HCT116 (cell line): ENCODE data around the gene RNF220. TPM values are rescaled to one million over a fixed set of nuclear protein-coding genes. Genes with fewer than 3 reads are reported as not detected.

Experiments used
- ATAC-seq: fragments of 200-7000 bp; cut with Tn5 transposase; 2 replicates; pipeline ENCODE4 v1.9.1; 2020; ENCODE audit warnings: mild to moderate bottlenecking, moderate library complexity
- BruUV-seq: library from RNA; stranded (reverse); fragments of 400-500 nt; replicated peaks from 2 replicates; lab custom pipeline; 2021; lab: Mats Ljungman, UMichigan
- CTCF ChIA-PET: fragments of 300-600 bp; sonication (Branson Sonifier 250); formaldehyde crosslinking; loops from one replicate; lab custom pipeline; 2021; ENCODE audit warnings: antibody characterized with exemption; lab: Charles Lee
- POLR2A ChIA-PET: fragments of 300-600, 350-600 bp; sonication (Branson Sonifier 250); formaldehyde crosslinking; loops from one replicate; lab custom pipeline; 2021; ENCODE audit warnings: antibody characterized with exemption; lab: Charles Lee
- RAD21 ChIA-PET, 2 experiments: fragments of 300-600 bp; sonication (Branson Sonifier 250); formaldehyde crosslinking; loops; one replicate each; lab custom pipeline; 2023; ENCODE audit warnings: low total read pairs in 2 of 2; ENCODE audit not compliant: uncharacterized antibody in 2 of 2, unreplicated experiment in 2 of 2, low non-redundant PET in 1 of 2; lab: Charles Lee
- DNase-seq: peaks from one replicate; pipeline ENCODE4 v3.0.0-alpha.2; 2010; ENCODE audit warnings: low read depth, low spot score
- H2AFZ ChIP-seq: fragments of 200-600 bp; shearing (Covaris generic), sonication (generic); 2 replicates; pipeline ENCODE4 v1.6.1; 2017; ENCODE audit warnings: low read depth, mixed run types, mixed read lengths, antibody characterized with exemption, low read length; ENCODE audit not compliant: poor library complexity, severe bottlenecking
- H3K27ac ChIP-seq: 2 replicates; pipeline ENCODE4 v1.5.1; 2012; ENCODE audit warnings: low read depth, low read length
- H3K27me3 ChIP-seq: fragments of 200-600 bp; sonication (generic); 2 replicates; pipeline ENCODE4 v1.6.1; 2016; ENCODE audit warnings: mixed run types, low read length, mixed read lengths; ENCODE audit not compliant: insufficient read depth
- H3K36me3 ChIP-seq, 2 experiments: fragments of 200-500 bp in 1 of 2; fragments of 200-600 bp in 1 of 2; sonication (Bioruptor generic) in 1 of 2; sonication (generic) in 1 of 2; 2 replicates each; pipeline versions ENCODE4 v1.5.1 to v1.6.1; 2014 to 2016; ENCODE audit warnings: low read length in 2 of 2, inconsistent platforms in 1 of 2, mixed read lengths in 1 of 2, mixed run types in 1 of 2; ENCODE audit not compliant: insufficient read depth in 2 of 2, control insufficient read depth in 1 of 2
- H3K4me1 ChIP-seq, 2 experiments: fragments of 200-600 bp in 1 of 2; sonication (generic) in 1 of 2; 2 replicates each; pipeline versions ENCODE4 v1.5.1 to v1.6.1; 2012 to 2017; ENCODE audit warnings: low read length in 2 of 2, inconsistent platforms in 1 of 2, mild to moderate bottlenecking in 1 of 2, mixed read lengths in 1 of 2, mixed run types in 1 of 2, moderate library complexity in 1 of 2; ENCODE audit not compliant: insufficient read depth in 2 of 2, control insufficient read depth in 1 of 2
- H3K4me2 ChIP-seq: fragments of 200-600 bp; sonication (generic); 2 replicates; pipeline ENCODE4 v1.6.1; 2017; ENCODE audit warnings: mixed run types, low read length, mixed read lengths
- H3K4me3 ChIP-seq, 2 experiments: fragments of 200-600 bp in 1 of 2; sonication (generic) in 1 of 2; replicated peaks in 1 of 2; 2 replicates each; pipeline ENCODE4 v1.5.1; 2011 to 2016; ENCODE audit warnings: low read length in 2 of 2, control low read depth in 1 of 2, low read depth in 1 of 2, mild to moderate bottlenecking in 1 of 2, mixed read lengths in 1 of 2, mixed run types in 1 of 2
- H3K79me2 ChIP-seq: fragments of 200-600 bp; sonication (generic); 2 replicates; pipeline ENCODE4 v1.6.1; 2017; ENCODE audit warnings: mild to moderate bottlenecking, mixed run types, low read length, moderate library complexity, mixed read lengths; ENCODE audit not compliant: insufficient read depth
- H3K9ac ChIP-seq: fragments of 200-600 bp; sonication (generic); 2 replicates; pipeline ENCODE4 v1.6.1; 2016; ENCODE audit warnings: low read length, mixed read lengths
- H3K9me2 ChIP-seq: fragments of 200-600 bp; sonication (generic), shearing (Covaris generic); 2 replicates; pipeline ENCODE4 v1.6.1; 2017; ENCODE audit warnings: mixed run types, mild to moderate bottlenecking, moderate library complexity; ENCODE audit not compliant: insufficient read depth
- H3K9me3 ChIP-seq, 2 experiments: fragments of 200-500 bp in 1 of 2; fragments of 200-600 bp in 1 of 2; sonication (Bioruptor generic) in 1 of 2; sonication (generic) in 1 of 2; 2 replicates each; pipeline ENCODE4 v1.6.1; 2014 to 2017; ENCODE audit warnings: low read length in 2 of 2, mixed read lengths in 2 of 2, inconsistent platforms in 1 of 2, low read depth in 1 of 2, mild to moderate bottlenecking in 1 of 2, mixed run types in 1 of 2, moderate library complexity in 1 of 2; ENCODE audit not compliant: control insufficient read depth in 1 of 2, insufficient read depth in 1 of 2
- H4K20me1 ChIP-seq: fragments of 200-600 bp; sonication (generic), shearing (Covaris generic); 2 replicates; pipeline ENCODE4 v1.6.1; 2017; ENCODE audit warnings: mixed run types, mild to moderate bottlenecking, moderate library complexity; ENCODE audit not compliant: insufficient read depth
- ATF3 ChIP-seq: IDR thresholded peaks from 2 replicates; pipeline ENCODE4 v1.6.1; 2012
- CBX3 ChIP-seq: IDR thresholded peaks from 2 replicates; pipeline ENCODE4 v1.6.1; 2012; ENCODE audit warnings: low read depth
- CTCF ChIP-seq, 3 experiments: fragments of 200-600 bp in 1 of 3; sonication (generic) in 1 of 3; IDR thresholded peaks in 2 of 3; conservative IDR thresholded peaks in 1 of 3; 2 replicates each; pipeline ENCODE4 v1.5.1; 2012 to 2017; ENCODE audit warnings: low read depth in 2 of 3, low read length in 2 of 3, antibody characterized with exemption in 1 of 3, borderline replicate concordance in 1 of 3, control low read depth in 1 of 3, mild to moderate bottlenecking in 1 of 3, mixed read lengths in 1 of 3, mixed run types in 1 of 3, moderate library complexity in 1 of 3; ENCODE audit not compliant: insufficient read depth in 1 of 3
- ELF1 ChIP-seq: IDR thresholded peaks from 2 replicates; pipeline ENCODE4 v1.6.1; 2012; ENCODE audit warnings: low read depth, borderline replicate concordance
- EZH2 ChIP-seq: fragments of 200-600 bp; sonication (generic); IDR thresholded peaks from 2 replicates; pipeline ENCODE4 v1.6.1; 2017; ENCODE audit warnings: antibody characterized with exemption, mixed run types
- FOSL1 ChIP-seq: IDR thresholded peaks from 2 replicates; pipeline ENCODE4 v1.6.1; 2012; ENCODE audit warnings: low read depth
- JUND ChIP-seq: IDR thresholded peaks from 2 replicates; pipeline ENCODE4 v1.6.1; 2012
- POLR2A ChIP-seq: IDR thresholded peaks from 2 replicates; pipeline ENCODE4 v1.7.0; 2011; ENCODE audit warnings: borderline replicate concordance; ENCODE audit not compliant: insufficient read depth, insufficient read length; ENCODE audit errors: extremely low read depth
- POLR2AphosphoS5 ChIP-seq: IDR thresholded peaks from 2 replicates; pipeline ENCODE4 v1.6.1; 2011; ENCODE audit warnings: mild to moderate bottlenecking, low read depth, low read length, moderate library complexity
- RAD21 ChIP-seq: IDR thresholded peaks from 2 replicates; pipeline ENCODE4 v1.6.1; 2012; ENCODE audit warnings: low read depth, mild to moderate bottlenecking
- REST ChIP-seq: IDR thresholded peaks from 2 replicates; pipeline ENCODE4 v1.6.1; 2012; ENCODE audit warnings: low read depth
- SIN3A ChIP-seq: IDR thresholded peaks from 2 replicates; pipeline ENCODE4 v1.6.1; 2012; ENCODE audit warnings: low read depth
- SP1 ChIP-seq: IDR thresholded peaks from 2 replicates; pipeline ENCODE4 v1.6.1; 2012; ENCODE audit warnings: low read depth
- SRF ChIP-seq: IDR thresholded peaks from 2 replicates; pipeline ENCODE4 v1.6.1; 2012; ENCODE audit warnings: low read depth
- TCF7L2 ChIP-seq: IDR thresholded peaks from 2 replicates; pipeline ENCODE4 v1.7.0; 2011; ENCODE audit warnings: borderline replicate concordance, inconsistent platforms; ENCODE audit not compliant: insufficient read depth, insufficient read length; ENCODE audit errors: extremely low read depth
- ZFX ChIP-seq: fragments of 450-650 bp; IDR thresholded peaks from 2 replicates; pipeline ENCODE4 v1.6.1; 2017
- ZNF274 ChIP-seq: fragments of 200-500 bp; sonication (Bioruptor generic); IDR thresholded peaks from 2 replicates; pipeline ENCODE4 v1.6.1; 2014; ENCODE audit warnings: mild to moderate bottlenecking, low read depth, low read length, inconsistent platforms
- intact Hi-C: fragments of 100-400 bp; cut with micrococcal nuclease; formaldehyde crosslinking; loops from 2 replicates; pipeline ENCODE4 v1.10.0; 2022
- total RNA-seq: library from RNA; stranded (reverse); gene quantifications from one replicate; pipeline ENCODE4 v1.2.1, GENCODE V29; 2021; ENCODE audit not compliant: unreplicated experiment
- TF ChIP-seq, protein P1 (sequence below): IDR thresholded peaks from 2 replicates; pipeline ENCODE4 v1.6.1; 2011; ENCODE audit warnings: mild to moderate bottlenecking, low read length, moderate library complexity; ENCODE audit not compliant: insufficient replicate concordance; ENCODE audit errors: extremely low read depth
- TF ChIP-seq, protein P2 (sequence below): IDR thresholded peaks from 2 replicates; pipeline ENCODE4 v1.6.1; 2012

Gene RNF220
- total RNA-seq, 1 experiment from 2014 or later: 84.5 TPM

DNA sequence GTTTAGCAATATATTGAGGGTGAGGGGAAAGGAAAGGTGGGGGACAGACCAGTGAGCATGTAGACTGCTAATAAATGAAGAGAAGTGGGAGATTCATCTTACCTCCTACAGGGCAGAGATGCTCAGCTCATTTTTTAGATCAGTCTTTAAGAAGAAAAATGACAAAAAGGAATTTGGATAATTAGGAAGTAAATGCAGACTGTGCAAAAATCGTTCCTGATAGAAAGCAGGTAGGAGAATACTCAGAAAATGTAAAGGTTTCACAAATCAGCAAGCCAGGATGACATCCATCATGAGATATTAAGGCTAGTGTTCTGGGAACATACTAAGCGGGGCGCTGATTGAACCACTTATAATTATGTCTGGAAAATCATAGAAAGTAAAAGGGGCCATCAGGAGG, 106.3 kb downstream of the RNF220 start:
- DNase-seq (no peak), ATAC-seq (no peak)
- Histone ChIP-seq H3K9me3 (no peaks in the 10 kb centered on the region), H3K36me3 (no peaks in the 10 kb centered on the region), H3K4me2 (no peak overlapping the region), H2AFZ (no peak overlapping the region), H3K4me3 (no peak overlapping the region), H3K79me2 (no peaks in the 10 kb centered on the region), H3K27me3 (peaks cover 8% of the 10 kb centered on the region; the same call in 1 of the 2 replicates), H3K4me1 (no peaks in the 10 kb centered on the region), H3K27ac (no peak overlapping the region), H3K9me2 (no peaks in the 10 kb centered on the region), H3K9ac (no peak overlapping the region), H4K20me1 (no peaks in the 10 kb centered on the region)
- ChIA-PET RAD21 (no interaction called here), CTCF (no interaction called here), POLR2A (no interaction called here)
- intact Hi-C loops: no loop called here
- no TSS peak for BruUV-seq
- no peak for TF ChIP-seq ZNF274
- no peak for TF ChIP-seq ELF1
- no peak for TF ChIP-seq CBX3
- TF ChIP-seq, protein P1, sequence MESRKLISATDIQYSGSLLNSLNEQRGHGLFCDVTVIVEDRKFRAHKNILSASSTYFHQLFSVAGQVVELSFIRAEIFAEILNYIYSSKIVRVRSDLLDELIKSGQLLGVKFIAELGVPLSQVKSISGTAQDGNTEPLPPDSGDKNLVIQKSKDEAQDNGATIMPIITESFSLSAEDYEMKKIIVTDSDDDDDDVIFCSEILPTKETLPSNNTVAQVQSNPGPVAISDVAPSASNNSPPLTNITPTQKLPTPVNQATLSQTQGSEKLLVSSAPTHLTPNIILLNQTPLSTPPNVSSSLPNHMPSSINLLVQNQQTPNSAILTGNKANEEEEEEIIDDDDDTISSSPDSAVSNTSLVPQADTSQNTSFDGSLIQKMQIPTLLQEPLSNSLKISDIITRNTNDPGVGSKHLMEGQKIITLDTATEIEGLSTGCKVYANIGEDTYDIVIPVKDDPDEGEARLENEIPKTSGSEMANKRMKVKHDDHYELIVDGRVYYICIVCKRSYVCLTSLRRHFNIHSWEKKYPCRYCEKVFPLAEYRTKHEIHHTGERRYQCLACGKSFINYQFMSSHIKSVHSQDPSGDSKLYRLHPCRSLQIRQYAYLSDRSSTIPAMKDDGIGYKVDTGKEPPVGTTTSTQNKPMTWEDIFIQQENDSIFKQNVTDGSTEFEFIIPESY: no peak
- no peak for TF ChIP-seq ATF3
- TF ChIP-seq, protein P2, sequence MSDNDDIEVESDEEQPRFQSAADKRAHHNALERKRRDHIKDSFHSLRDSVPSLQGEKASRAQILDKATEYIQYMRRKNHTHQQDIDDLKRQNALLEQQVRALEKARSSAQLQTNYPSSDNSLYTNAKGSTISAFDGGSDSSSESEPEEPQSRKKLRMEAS: no peak
- TF ChIP-seq POLR2AphosphoS5: no peak
- no peak for TF ChIP-seq TCF7L2
- TF ChIP-seq CTCF (IDR thresholded peaks at IDR 0.05 in 2 of 3, conservative IDR thresholded peaks at IDR 0.05 in 1 of 3; ENCODE audit: borderline replicate concordance in 1 of 3, insufficient read depth in 1 of 3, low read depth in 2 of 3, low read length in 2 of 3): no peak
- no peak for TF ChIP-seq SRF
- TF ChIP-seq REST: no peak
- no peak for TF ChIP-seq JUND
- no peak for TF ChIP-seq ZFX
- TF ChIP-seq SP1: no peak
- no peak for TF ChIP-seq POLR2A
- no peak for TF ChIP-seq SIN3A
- no peak for TF ChIP-seq EZH2
- no peak for TF ChIP-seq RAD21
- no peak for TF ChIP-seq FOSL1
